GM19351 (cell line): ENCODE results near the gene CELF2.

Source experiments
- ATAC-seq: cut with Tn5 transposase; IDR thresholded peaks from one replicate; pipeline ENCODE4 v1.9.1; 2021; ENCODE audit warnings: mild to moderate bottlenecking, moderate library complexity; ENCODE audit not compliant: unreplicated experiment

The CELF2 gene

DNA sequence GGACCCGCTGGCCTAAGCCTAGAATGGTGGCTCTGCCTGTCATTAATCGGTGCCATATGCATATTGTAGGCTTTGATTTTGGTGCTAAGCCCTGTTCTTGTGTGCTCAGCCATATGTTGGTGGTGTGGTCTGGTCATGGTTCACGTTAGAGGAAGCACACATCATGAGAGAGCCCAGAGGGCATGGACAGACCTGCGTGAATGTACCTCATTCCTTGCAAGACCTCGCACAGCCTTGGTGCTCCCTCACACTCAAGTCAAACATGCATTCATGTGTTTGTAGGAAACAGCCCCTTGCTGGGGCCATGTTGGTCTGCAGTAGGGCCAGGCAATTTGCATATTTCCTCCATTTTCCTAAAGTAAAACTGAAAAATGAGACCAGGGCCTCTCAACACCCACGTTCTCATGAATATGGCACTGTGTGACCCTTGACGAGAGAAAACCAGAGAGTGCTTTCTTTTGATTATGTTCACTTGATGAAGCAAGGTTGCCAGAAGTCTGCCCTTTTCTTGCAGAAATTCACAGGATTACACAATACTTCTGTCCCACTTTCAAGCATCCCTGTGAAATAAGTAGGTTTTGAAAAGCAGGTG, 268.7 kb downstream of the CELF2 start:
- peak; percentile 93 for ATAC-seq

DNA sequence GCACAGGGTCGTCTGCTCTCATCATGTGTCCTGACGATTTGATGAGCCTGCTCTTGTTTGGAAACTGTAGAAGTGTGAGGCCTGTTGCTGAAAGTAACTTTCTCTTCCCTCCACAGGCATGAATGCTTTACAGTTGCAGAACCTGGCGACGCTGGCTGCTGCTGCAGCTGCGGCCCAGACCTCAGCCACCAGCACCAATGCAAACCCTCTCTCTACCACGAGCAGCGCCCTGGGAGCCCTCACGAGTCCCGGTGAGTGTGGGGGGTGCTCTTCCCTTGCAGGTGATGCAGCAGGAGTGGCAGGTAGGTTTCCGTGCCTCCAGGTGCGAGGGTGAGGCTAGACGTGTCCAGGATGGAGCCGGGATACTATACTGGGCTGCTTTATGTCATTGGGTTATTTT, 270.6 kb downstream of the CELF2 start:
- no peak for ATAC-seq

DNA sequence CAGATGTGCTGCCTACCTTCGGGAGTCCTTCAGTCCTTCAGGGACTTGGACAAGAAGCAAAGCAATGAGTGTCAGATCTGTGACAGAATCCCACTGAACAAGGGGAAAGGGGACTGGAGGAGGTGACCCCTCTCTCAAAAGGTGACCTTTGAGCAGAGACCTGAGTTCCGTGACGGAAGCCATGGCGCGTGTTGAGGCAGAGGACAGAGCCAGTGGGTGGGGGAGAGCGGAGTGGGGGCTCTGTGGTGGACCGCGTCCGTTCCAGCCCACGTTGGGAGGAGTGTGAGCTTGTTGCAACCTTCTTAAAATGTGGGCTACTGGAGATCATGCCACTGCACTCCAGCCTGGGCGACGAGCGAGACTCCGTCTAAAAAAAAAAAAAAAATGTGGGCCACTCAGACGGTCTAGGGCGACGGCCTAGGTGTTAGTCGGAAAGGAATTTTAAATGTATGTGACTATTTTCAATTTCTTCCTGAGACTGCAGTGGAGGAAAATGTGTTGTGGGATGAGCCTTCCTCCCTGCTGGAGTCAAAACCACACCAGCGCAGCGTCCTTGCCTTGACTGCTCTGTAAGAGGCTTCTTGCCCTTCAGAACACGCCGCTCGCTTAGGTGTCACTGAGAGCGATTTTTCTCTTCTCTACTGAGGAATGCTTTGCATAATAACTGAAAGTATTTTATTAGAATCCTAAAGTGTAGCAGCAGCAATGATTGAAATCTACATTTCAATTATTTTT, 272.7 kb downstream of the CELF2 start:
- no peak for ATAC-seq

DNA sequence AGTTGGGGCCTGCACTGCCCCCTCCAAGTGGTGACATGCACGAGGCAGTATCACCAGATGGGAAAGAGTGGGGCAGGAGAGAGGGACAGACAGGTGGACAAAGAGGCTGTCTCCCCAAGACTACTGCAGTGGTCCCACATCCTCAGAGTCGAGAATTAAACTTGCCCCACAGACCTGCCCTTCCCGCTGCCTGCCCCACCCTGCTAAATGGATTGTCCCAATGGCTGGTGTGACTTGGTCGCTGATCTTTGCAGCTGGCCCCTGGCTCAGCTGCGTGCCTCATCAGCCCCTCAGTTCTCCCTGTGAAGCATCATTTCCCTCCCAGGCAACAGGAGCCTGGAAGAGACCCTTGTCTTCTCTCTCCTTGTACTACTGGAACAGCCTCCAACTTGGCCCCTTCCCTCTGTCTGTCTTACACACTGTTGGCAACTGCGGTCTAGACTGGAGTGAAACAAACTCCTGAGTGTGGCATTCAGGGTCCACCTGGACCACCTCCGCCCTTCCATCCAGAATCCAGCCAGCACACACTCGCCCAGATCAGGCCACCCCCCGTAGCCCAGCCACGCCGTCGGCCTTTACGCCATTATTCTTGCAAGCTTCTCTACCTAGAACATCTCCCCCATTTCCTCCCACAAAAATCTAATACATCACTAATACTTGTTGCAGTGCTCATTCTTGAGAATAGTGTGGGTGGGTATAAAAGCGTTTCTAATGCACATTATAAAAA, 275.1 kb downstream of the CELF2 start:
- no peak for ATAC-seq

DNA sequence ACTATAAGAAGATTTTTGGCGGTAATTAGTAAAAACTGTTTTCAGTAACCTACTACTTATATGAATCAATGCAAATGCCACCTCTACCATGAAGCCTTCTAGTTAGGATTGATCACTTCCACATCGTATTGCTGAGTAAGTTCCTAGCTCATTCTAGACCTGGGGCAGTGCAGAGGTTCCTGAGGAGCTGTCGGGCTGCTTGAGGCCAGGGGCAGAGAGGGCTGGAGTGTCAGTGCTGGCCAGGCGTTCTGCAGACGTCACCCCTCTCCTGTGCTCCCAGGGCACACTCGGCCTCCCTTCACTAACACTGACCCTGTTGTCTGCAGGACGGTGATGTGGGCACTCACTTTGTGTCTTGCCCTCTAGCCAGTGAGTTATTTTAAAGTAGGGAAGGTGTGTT, 275.7 kb downstream of the CELF2 start:
- no peak for ATAC-seq

DNA sequence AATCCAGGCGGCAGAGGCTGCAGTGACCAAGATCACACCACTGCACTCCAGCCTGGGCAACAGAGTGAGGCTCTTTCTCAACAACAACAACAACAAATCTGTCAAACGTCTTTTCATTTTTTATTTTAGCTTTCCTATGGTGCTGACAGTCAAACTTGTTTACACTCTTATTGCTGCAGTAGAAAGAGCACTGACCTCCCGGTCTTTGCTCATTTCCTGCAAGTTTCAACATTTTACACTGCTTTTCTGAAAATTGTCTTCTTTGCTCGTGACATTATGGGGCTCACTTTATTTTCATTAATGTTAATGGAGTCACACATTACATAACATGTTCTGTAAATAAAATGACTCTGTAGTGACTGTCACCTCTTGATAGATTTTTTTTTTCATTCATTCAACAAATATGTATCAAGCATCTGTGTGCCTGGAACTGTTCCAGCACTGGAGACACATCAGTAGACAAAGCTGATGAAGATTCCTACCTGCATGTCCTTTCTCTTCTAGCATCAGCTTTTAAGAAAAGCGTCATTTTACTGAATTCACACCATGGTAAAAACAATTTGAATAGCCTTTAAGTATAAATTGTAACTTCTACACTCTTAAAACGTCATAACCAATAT, 277.3 kb downstream of the CELF2 start:
- ATAC-seq, result no peak

DNA sequence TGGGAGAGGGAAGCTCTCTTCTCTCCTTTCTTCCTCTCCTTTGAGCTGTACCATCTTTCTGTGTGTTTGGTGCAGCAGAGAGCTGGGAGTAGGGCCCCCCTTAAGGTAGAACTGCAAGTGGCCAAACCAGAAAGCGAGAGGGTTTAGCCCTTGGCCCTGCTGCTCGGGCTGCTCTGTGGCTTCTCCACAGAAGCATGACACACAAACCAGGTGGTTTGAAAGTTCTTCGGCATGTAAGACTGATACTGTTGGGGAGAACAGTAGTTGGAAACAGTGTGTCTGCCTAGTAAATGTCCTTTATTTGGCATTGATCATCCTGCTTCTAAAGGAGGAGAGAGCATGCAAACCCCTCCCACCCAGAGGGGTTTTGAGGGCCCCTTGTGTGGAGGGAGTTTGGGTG, 277.8 kb downstream of the CELF2 start:
- no peak for ATAC-seq

DNA sequence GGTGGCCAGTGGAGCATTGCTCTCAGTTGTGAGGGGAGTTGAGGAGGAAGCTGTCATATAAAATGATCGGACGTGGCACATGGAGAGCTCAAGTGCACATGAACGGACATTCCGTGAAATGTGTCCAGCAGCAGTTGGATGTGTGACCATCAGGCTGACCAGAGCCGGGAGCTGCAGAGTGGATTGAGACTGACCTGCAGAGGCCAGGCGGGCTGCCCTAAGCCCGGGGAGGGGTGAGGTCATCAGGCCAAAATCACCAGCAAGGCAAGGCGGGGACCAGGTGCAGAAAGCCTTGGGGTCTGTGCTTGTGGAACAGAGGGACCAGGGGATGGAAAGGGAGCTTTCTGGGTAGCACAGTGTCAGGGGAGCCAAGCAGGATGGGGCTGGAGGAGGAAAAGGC, 279.5 kb downstream of the CELF2 start:
- ATAC-seq, result no peak

DNA sequence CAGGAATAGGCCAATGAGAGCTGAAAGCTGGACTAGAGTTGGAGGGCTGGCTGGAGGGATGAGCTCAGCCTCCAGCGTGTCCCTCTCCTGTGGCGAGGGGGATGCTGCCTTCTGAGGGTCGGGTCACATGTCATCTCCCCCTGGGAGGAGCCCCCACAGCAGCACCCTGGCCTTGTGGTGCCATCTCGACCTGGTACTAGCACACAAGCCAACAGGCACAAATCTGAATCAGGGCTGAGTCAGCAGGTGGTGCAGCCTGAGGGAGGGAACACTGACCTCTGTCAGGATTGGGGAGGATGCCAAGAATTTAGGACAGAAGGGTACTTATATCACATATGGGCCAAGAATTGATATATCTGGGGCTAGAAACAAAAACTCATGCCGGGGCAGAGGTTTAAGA, 280.4 kb downstream of the CELF2 start:
- ATAC-seq, result no peak

DNA sequence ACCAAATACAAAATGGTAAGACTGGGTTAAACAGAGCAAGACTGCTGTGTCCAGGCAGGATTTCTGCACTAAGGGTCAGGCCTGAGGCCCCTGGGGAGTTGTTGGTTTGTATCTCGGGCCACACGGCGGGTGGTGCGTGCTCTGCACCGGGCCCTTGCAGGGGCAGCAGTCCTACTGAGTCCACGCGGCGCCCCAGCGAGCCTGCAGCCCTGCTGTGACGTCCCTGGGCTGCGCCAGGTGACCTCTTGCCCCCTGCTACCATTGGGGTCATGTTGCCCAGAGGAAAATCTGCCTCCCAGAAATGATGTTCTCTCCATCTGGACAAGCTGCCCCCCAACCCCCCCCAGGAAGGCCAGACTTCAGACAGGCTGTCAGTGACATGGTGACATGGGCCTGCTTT, 281.5 kb downstream of the CELF2 start:
- no peak for ATAC-seq

DNA sequence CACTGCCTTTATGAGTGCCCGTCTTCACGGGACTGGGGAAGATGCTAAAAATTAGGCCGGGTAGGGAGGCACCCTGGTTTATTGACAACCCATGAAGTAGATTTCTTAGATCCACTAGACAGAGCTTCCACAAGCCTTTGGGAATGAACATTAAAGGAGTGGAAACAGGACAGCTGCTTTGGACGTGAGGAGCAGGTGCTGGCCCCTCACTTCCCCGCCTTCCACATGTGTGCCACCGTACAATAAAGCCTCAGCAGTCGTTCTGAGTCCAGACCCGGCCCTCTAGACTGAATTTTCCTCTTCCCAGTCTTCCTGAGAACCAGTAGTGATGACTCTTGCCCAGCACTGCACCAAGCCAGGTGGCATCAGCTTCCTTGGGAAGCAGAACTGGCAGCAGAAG, 282.4 kb downstream of the CELF2 start:
- ATAC-seq, result no peak

DNA sequence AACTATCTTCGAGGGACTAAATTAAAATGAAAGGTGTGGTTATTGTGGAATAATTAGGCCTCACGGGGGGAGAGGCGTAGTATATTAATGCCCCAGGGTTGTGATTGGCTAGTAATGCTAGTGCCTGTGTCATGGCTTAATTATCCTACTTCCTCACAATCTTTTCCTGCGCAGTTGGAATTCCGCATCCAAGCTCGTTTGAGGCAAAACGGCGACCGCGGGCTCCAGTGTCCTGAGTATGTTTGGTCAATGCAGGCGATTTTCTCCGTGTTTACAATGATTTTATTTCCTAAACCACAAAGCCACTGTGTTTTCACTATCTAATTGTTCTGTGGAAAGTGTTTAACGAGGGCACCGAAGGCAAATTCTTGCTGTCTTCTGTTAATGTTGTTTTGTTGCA, 282.9 kb downstream of the CELF2 start:
- no peak for ATAC-seq

DNA sequence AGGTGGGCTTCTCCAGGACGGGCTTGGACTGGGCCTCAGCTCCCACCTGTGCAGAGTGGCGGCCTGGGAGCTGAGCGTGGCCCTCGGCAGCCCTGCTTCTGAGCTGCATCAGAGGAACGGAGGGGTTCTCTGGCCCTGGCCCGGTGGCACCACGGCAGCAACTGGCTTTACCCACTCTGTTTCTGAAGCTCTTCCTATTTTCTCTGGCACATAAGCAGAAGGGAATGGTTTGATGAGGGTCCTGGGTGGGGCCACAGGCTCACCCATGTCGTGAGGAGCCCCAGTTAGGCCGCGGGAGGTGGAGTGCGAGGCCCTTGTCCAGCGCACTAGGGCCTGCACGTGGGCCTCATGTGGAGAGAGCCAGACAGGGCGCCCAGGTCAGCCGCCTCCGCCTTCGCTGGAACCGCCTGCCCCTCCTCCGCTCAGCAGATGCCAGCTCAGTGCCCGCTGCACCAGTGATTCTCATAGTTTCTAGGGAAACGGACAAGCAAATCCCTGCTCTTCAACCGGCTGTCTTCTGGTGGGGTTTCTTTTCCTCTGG, 284.0 kb downstream of the CELF2 start:
- ATAC-seq, result no peak

DNA sequence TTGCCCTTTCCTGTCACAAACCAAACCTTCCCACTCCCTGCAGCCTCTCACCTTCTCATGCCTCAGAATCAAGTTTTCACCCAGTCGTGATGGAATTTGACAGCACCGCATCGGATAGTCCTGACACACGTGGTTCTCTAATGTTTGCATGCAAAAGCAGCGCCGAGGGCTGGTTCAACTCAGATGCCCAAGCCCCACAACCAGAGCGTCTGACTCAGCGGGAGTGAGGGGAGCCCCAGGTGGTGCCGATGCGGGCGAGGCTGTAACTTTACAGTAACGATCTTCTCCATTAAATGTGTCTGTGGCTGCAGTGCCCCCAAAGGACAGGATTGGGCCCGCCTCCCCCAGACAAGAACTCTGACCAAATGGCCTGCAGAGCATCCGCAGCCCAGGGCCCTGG, 284.5 kb downstream of the CELF2 start:
- no peak for ATAC-seq

DNA sequence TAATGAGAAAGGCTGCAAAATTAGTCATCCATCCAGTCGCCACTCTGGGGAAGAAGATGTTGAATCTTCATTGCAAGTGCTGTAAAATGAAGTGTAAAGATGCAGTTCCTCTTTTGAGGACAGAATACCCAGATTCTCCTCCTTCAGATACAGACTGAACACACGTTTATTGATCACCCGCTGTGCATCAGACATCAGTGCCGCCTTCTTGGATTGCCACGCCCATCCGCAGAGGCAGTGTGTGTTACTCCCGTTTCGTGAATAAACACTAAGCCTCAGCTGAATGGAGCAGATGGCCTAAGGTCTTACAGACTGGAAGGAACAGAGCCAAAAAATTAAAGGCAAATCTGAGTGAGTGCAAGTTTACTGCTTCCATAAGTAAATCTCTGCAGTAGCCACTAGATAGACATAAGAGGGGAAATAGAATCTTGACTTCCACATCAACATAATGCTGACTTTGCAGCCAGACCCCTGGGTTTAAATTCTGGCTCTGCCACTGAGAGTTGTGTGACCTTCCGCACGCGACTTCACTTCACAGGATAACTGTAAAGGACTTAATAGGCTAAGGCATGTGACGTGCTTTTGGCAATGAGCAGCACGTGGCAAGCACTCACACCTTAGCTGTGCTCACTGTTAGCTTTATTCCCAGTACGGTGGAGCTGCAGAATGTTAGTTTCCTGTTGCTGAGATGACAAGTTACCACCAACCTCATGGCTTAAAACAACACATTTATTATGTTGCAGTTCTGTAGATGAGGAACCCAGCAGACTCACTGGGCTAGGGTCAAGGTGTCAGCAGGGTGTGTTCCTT, 285.9 kb downstream of the CELF2 start:
- ATAC-seq, result no peak

DNA sequence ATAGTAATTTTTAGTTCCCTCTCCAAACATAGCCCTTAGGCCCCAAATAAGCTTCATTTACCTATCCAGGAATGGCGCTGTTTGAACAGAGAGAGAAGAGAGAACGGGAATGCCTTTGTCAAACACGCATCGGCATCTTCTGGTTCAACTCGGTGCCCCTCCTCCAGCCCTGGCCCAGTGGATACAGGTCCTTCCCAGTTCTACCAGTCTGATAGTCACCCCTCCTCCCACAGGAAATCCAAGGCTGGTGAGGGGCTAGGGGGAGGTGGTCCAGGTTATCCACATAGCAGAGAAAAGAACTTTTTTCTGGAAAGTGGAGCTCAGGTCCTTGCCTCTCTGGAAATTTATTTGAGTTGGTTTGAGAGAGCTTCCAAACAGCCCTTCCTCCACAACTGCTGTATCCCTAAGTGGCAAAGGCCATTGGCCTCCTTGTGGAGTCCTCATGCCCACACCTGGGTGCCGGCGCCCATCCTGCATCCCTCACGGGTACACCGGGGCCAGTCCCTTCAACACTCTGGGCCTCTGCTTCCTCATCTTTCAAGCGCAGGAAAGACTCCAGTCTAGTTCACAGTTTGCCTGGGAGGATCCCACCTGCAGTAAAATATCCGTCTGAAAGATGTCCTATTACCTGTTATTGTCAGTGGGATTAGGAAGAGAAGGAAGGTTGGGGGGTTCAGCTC, 287.4 kb downstream of the CELF2 start:
- no peak for ATAC-seq

DNA sequence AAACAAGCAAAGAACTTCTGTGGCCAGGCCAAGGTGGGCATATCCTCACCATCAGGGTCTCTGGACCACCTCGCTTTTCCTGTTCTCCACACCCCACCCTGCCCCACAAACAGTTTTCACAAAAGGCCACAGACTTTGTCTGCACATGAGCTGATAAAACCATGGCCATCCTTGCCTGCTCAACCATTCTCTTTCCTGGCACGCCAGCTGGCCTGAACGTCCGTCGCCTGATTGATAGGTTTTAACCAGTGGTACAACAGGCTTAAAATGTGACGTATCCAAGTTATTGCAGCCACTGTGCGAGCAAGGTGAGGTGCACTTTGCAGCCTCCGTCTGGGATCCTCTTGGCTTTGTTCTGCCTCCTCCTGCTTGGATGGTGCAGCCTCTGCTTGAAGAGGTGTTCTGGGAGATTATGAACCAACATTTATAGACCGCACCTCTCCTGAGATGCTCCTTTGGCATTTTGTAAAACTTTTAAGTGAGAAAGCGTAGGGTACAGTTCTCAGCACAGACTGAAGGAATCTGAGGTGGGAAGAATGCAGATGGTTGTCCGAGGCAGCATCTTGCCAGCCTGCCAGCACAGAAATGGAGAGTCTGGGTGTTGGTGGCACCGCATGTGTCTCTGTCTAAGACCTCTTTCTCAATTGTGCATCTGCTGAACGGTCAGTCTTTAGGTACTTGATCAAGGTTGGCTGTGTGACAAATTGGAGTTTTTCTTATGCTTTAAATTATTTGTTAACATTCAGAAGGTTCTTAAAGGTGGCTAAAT, 288.3 kb downstream of the CELF2 start:
- ATAC-seq, result no peak

DNA sequence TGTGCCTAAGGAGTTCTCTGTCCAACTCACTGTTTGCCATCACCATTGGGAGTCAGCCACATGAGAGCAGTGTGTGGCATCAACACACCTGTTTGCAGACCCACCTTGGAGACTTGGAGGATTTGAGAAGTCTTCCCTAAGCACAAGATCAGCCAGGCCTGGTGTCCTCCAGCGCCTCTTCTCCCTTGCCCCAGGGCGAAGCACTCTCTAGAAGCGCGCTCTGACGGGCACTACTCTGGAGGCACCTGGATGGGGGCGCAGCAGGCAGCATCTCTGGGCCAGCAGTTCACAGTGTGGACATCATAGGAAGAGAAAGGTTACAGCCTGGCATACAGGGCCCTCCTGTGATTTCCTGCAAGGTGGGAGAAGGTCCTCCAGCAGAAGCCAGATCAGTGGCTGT, 289.3 kb downstream of the CELF2 start:
- ATAC-seq, result no peak

DNA sequence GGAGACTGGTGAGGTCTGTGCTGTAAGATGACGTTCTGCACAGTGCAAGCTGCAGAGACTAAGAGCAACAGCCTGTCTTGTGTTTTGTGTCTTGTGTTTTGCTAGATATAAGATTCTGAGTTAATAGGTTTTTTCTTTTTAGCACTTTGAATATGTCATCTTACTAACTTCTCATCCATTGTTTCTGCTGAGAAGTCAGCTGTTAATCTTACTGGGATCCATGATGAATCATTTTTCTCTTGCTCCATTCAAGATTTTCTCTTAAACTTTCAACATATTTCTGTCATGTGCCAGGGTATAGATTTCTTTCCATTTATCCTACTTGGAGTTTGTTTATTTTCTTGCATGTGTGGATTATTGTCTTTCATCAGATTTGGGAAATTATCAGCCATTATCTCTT, 290.3 kb downstream of the CELF2 start:
- ATAC-seq, result no peak
